ENCODE measurements around the gene APOA5. TPM values are rescaled to one million over a fixed set of nuclear protein-coding genes. Genes with fewer than 3 reads are reported as not detected.

The APOA5 gene
- total RNA-seq, 1 experiment from 2014 or later: 0.11 TPM

- no peak overlapping the region for H3K4me2 ChIP-seq (ENCODE audit: insufficient read depth, insufficient read length, low read length)
- no peak overlapping the region for H2BK120ac ChIP-seq (ENCODE audit: low read depth, low read length, poor library complexity, severe bottlenecking)
- H3K4me3 Mint-ChIP-seq: no peak overlapping the region
- no peak overlapping the region for H3K27ac ChIP-seq (ENCODE audit: insufficient read length, low read depth, low read length)
- H3K9me3 ChIP-seq (ENCODE audit: control insufficient read depth, low read depth, low read length): no peaks in the 10 kb centered on the region
- H3K27me3 ChIP-seq (ENCODE audit: insufficient read depth, low read length): no peaks in the 10 kb centered on the region
- no peaks in the 10 kb centered on the region for H4K20me1 ChIP-seq (ENCODE audit: control insufficient read depth, insufficient read depth, insufficient read length)
- H2BK20ac ChIP-seq (ENCODE audit: low read depth, low read length, poor library complexity, severe bottlenecking): no peak overlapping the region
- no peak overlapping the region for H3K4ac ChIP-seq (ENCODE audit: low read depth, low read length)
- H4K8ac ChIP-seq (replicated peaks; ENCODE audit: insufficient read length, low read depth, low read length): no peak overlapping the region
- no peak overlapping the region for H2AK5ac ChIP-seq (ENCODE audit: insufficient read length, low read length)
- no CpG with 5 or more reads among the region's 2 CpGs for WGBS (ENCODE audit: extremely low coverage, insufficient read length, low lambda C conversion rate)
- H3K9ac ChIP-seq (ENCODE audit: extremely low read depth, insufficient read length, low read length): no peak overlapping the region
- DNase-seq: no peak
- no peaks in the 10 kb centered on the region for H3K9me3 Mint-ChIP-seq
- H3K27me3 Mint-ChIP-seq (ENCODE audit: low read depth): peaks cover 9% of the 10 kb centered on the region
- H3K79me2 ChIP-seq (ENCODE audit: insufficient read depth, low read length): no peaks in the 10 kb centered on the region
- no peak overlapping the region for H2BK12ac ChIP-seq (ENCODE audit: insufficient read length, low read depth, low read length)
- no peak overlapping the region for H2BK5ac ChIP-seq (ENCODE audit: insufficient read length, low read length)
- H3K18ac ChIP-seq (ENCODE audit: insufficient read length, low read depth, low read length): no peak overlapping the region
- H3K27ac Mint-ChIP-seq: no peak overlapping the region
- H3K79me1 ChIP-seq (ENCODE audit: insufficient read depth, low read depth, low read length, poor library complexity, severe bottlenecking): no peaks in the 10 kb centered on the region
- H3T11ph ChIP-seq (ENCODE audit: low read length): no peak overlapping the region
- H2BK15ac ChIP-seq (ENCODE audit: low read depth, low read length): no peak overlapping the region
- H2AFZ ChIP-seq (ENCODE audit: low read length): no peak overlapping the region
- H3K36me3 Mint-ChIP-seq (ENCODE audit: insufficient read depth in 1 of 3, low read depth in 3 of 3): no peaks in the 10 kb centered on the region
- H4K91ac ChIP-seq (ENCODE audit: insufficient read length, low read depth, low read length): no peak overlapping the region
- no peak overlapping the region for H4K5ac ChIP-seq (ENCODE audit: insufficient read length, low read depth, low read length)
- no peaks in the 10 kb centered on the region; the same call in 1 of the 2 replicates for H3K4me1 ChIP-seq (ENCODE audit: insufficient read depth, low read length)
- H3K23ac ChIP-seq (ENCODE audit: insufficient read length, low read depth, low read length): no peak overlapping the region
- no peaks in the 10 kb centered on the region for H3K23me2 ChIP-seq (ENCODE audit: insufficient read length, low read depth, low read length, poor library complexity, severe bottlenecking)
- no peak overlapping the region for H3K14ac ChIP-seq (ENCODE audit: insufficient read depth, low read length)
- TF ChIP-seq CTCF (conservative IDR thresholded peaks at IDR 0.05): no peak
- no peak overlapping the region for H3K56ac ChIP-seq (ENCODE audit: insufficient read length, low read depth, low read length)
- H3K4me1 Mint-ChIP-seq: peaks cover 9 to 19% of the 10 kb centered on the region in 2 experiments
These were observed 3.2 kb upstream of the APOA5 start for GRCh38 chr11:116794851-116795250.

All from H9 (cell line).